ENCODE measurements around the gene FAAP100. TPM values are rescaled to one million over a fixed set of nuclear protein-coding genes. Genes with fewer than 3 reads are reported as not detected.

The FAAP100 gene
- total RNA-seq, 4 donors from 2014 or later: 26.2 to 90.5 (median 37.4) TPM

GRCh38 chr17:81546906-81547613 lies 5.1 kb downstream of the FAAP100 start:
- H3K27ac ChIP-seq: no peak overlapping the region
- 89% methylated on average over 32 of the region's 36 CpGs; no CpG with 5 or more reads in 1 of the 2 donors for WGBS, 2 donors (ENCODE audit: low coverage in 1 of 2)
- H3K27me3 ChIP-seq: no peaks in the 10 kb centered on the region
- TF ChIP-seq POLR2AphosphoS5 (IDR thresholded peaks at IDR 0.05) (no peak), EP300 (IDR thresholded peaks at IDR 0.05; ENCODE audit: low read depth) (no peak), POLR2A (IDR thresholded peaks at IDR 0.05) (no peak), CTCF (IDR thresholded peaks at IDR 0.05) (no peak)
- no peaks in the 10 kb centered on the region for H3K9me3 ChIP-seq
- peaks cover 0 to 19% (median 4%) of the 10 kb centered on the region in 4 donors for H3K36me3 ChIP-seq
- H3K4me1 ChIP-seq: peaks cover 5 to 14% (median 8%) of the 10 kb centered on the region in 4 donors
- in situ Hi-C loops (cut with MboI; ENCODE audit: low pct_ligation_motif_present in 1 of 4, low pct_unique_long_range_greater_than_20kb in 1 of 4, low sequenced_read_pairs in 3 of 4) (no loop called here), intact Hi-C loops (cut with DNase I; ENCODE audit: low total_unique reads) (no loop called here)
- no peak for DNase-seq
- H3K4me3 ChIP-seq: no peak overlapping the region

- H3K9me3 ChIP-seq: no peaks in the 10 kb centered on the region
- H3K4me3 ChIP-seq: no peak overlapping the region
- H3K27ac ChIP-seq: no peak overlapping the region
- WGBS, 2 donors (ENCODE audit: low coverage in 1 of 2): 92% methylated on average over 19 of the region's 24 CpGs; no CpG with 5 or more reads in 1 of the 2 donors
- DNase-seq: no peak
- no peak for TF ChIP-seq EP300 (IDR thresholded peaks at IDR 0.05; ENCODE audit: low read depth)
- no peak for TF ChIP-seq CTCF (IDR thresholded peaks at IDR 0.05)
- no peak for TF ChIP-seq POLR2AphosphoS5 (IDR thresholded peaks at IDR 0.05)
- no peak for TF ChIP-seq POLR2A (IDR thresholded peaks at IDR 0.05)
- H3K4me1 ChIP-seq: no peaks in the 10 kb centered on the region
- intact Hi-C loops (cut with DNase I; ENCODE audit: low total_unique reads): no loop called here
- peaks cover 0 to 25% (median 4%) of the 10 kb centered on the region in 4 donors for H3K36me3 ChIP-seq
- H3K27me3 ChIP-seq: no peaks in the 10 kb centered on the region
- in situ Hi-C loops (cut with MboI; ENCODE audit: low pct_ligation_motif_present in 1 of 4, low pct_unique_long_range_greater_than_20kb in 1 of 4, low sequenced_read_pairs in 3 of 4): no loop called here
Observed at GRCh38 chr17:81545160-81545949, 6.8 kb downstream of the FAAP100 start.

- no peaks in the 10 kb centered on the region for H3K4me1 ChIP-seq
- peaks cover 0 to 25% (median 4%) of the 10 kb centered on the region in 4 donors for H3K36me3 ChIP-seq
- H3K9me3 ChIP-seq: no peaks in the 10 kb centered on the region
- no peak overlapping the region for H3K27ac ChIP-seq
- WGBS, 2 donors (ENCODE audit: low coverage in 1 of 2): 93% methylated on average over 15 of the region's 16 CpGs; no CpG with 5 or more reads in 1 of the 2 donors
- H3K4me3 ChIP-seq: no peak overlapping the region
- intact Hi-C loops (cut with DNase I; ENCODE audit: low total_unique reads) (no loop called here), in situ Hi-C loops (cut with MboI; ENCODE audit: low pct_ligation_motif_present in 1 of 4, low pct_unique_long_range_greater_than_20kb in 1 of 4, low sequenced_read_pairs in 3 of 4) (no loop called here)
- DNase-seq: no peak
- no peaks in the 10 kb centered on the region for H3K27me3 ChIP-seq
- TF ChIP-seq CTCF (IDR thresholded peaks at IDR 0.05) (no peak), POLR2AphosphoS5 (IDR thresholded peaks at IDR 0.05) (no peak), POLR2A (IDR thresholded peaks at IDR 0.05) (no peak), EP300 (IDR thresholded peaks at IDR 0.05; ENCODE audit: low read depth) (no peak)
Observed at GRCh38 chr17:81544281-81544974, 7.7 kb downstream of the FAAP100 start.

- no peaks in the 10 kb centered on the region for H3K27me3 ChIP-seq
- in situ Hi-C loops (cut with MboI; ENCODE audit: low pct_ligation_motif_present in 1 of 4, low pct_unique_long_range_greater_than_20kb in 1 of 4, low sequenced_read_pairs in 3 of 4) (no loop called here), intact Hi-C loops (cut with DNase I; ENCODE audit: low total_unique reads) (no loop called here)
- 95% methylated on average over 15 of the region's 15 CpGs; no CpG with 5 or more reads in 1 of the 2 donors for WGBS, 2 donors (ENCODE audit: low coverage in 1 of 2)
- H3K4me1 ChIP-seq: no peaks in the 10 kb centered on the region
- TF ChIP-seq CTCF (IDR thresholded peaks at IDR 0.05): no peak
- no peak for TF ChIP-seq POLR2A (IDR thresholded peaks at IDR 0.05)
- no peak for TF ChIP-seq EP300 (IDR thresholded peaks at IDR 0.05; ENCODE audit: low read depth)
- TF ChIP-seq POLR2AphosphoS5 (IDR thresholded peaks at IDR 0.05): no peak
- no peak for DNase-seq
- H3K4me3 ChIP-seq: no peak overlapping the region
- H3K36me3 ChIP-seq: peaks cover 0 to 25% (median 4%) of the 10 kb centered on the region in 4 donors
- no peaks in the 10 kb centered on the region for H3K9me3 ChIP-seq
- no peak overlapping the region for H3K27ac ChIP-seq
Observed at GRCh38 chr17:81543756-81544155, 8.4 kb downstream of the FAAP100 start.
